ENCODE results near the gene XDH.

The XDH gene

DNA sequence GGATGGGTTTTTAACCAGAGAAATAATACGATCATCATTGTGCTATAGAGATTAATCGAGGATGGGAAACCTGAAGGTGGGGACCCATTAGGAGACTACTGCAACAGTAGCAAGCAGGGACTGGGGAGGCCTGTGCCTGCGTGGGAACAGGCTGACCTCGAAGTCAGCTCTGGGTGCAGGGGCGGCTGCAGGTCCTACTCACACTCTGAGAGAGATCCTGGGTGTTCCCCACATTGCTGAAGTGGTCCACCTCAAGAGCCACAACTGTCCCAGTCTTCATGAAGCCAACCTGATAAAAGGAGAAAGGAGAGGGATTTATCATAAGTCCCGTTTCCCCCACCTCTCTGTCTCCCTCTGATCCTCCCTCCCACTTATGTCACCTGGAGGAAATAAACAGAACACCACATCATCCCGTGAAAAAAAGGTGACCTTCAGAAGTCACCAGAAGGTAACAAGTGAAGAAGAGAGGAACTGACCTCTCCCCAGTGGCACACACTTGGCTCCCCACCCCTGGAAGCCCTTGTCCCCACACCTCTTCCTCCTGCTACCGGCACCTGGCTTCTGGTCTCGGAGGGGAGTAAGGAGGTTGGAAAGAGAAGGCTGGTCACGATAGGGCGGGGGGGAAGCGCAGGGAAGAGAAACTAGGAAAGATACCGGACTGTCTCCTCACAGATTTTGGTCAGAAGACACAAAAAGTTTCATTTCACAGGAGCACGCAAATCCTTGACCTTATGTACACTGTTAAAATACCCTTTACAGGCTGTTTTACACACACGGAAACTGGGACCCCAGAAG lies 50.4 kb downstream of the XDH start:
- DNase-seq: no peak

DNA sequence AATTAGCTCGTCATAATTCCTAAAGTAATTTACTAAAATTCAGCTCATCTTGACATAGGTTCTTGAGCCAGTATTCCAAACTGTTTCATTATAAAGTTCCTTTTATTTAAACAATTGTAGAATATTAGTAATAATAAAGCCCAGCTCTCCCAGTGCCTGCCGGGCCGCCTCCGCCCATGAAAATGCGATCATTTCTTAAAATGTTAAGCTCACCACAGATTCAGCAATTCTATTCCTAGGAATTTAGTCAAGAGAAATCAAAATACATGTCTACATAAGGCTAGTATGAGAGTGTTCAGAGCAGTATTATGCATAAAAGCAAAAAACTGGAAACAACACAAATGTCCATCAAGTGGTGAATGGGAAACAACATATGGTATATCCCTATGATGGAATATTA lies 52.0 kb downstream of the XDH start:
- no peak for DNase-seq

DNA sequence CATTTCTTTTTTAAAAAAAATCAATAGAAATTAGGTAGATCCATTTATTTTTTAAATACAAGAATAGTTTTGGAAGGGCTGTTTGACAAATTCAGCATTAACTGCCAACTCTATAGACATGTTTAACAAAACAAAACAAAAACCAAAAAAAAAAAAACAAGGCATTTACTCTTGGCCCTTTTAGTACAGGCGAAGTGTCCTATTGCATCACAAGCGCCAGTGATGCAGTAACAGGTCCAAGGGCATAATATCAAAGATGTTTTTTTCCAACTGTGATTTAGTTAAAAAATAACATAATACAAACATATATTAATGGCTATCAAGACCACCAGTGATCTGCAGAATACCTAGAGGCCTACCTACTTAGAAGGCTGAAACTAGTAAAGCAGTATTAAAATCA lies 55.3 kb downstream of the XDH start:
- DNase-seq: no peak

- DNase-seq: peak; percentile 25
Measured at GRCh38 chr2:31354837-31355236, 59.7 kb downstream of the XDH start.

DNA sequence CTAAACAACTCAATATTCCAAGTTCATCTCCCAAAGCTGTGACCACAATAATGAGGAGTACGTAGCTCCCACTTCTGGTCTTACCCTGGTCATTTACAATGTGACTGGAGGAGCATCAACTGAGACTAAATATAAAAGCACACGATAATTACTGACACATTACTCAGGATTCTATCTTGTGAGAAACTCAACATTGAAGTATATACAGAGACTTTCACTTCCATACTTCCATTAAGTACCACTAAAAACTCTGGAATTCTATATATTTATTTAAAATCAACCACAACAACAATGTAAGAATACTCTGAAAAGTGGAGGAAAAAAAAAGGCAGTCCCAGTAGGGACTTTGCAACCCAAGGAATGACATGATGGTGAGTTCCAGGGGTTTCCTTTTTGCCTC lies 61.4 kb downstream of the XDH start:
- no peak for DNase-seq

- DNase-seq: no peak
Measured at GRCh38 chr2:31349684-31350083, 64.9 kb downstream of the XDH start.

DNA sequence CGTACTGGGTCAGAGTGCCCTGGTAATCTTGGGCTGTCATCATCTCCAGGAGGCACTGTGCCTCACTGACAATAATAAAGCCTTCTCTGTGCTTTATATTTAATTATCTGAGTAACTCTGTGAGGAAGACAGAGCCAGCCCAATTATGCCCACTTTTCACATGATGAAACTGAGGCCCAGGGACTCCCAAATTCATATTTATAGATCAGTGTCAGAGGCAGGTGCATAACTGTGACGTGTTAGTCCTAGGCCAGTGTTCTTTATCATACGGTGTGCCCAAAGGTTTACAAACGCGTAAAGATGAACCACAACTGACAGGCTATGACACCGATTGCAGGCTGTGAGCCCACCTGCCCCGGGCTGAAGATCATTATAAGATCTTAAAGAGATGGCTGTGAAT lies 65.4 kb downstream of the XDH start:
- no peak for DNase-seq

DNA sequence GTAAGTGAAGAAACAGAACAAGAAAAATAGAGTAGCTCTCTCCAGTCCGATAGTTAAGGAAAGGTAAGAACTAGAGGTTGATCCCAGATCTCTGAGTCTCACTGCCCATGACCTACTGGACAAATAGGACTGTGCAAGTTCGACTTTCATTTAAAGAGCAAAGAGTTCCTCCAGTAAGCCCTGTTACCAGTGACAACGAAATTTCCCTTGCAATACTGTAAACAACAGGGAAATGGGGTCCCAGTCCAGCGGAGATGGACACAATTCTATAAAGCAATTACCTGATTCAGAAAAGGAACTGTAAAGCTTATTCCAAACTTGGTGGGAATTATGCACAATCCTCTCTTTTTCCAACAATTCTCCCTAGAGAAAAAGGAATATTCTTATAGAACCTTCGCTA lies 65.9 kb downstream of the XDH start:
- no peak for DNase-seq

DNA sequence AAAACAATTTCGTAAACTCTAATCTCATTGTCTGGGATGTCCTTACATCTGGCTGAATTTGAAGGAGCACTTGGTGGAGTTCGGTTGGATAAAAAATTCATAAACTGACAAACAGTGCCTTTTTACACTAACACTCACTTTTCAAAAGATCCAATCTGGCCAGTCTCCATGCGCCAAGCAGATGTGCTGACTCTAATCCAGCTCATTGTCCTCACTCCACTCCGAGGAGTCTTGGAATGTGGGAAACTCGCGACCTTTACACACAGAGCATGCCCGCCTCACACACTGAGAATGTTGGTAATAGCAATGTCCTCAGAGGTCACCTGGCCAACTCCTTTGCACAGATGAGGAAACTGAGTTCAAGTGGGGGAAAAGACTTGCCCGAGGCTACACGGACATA lies 66.8 kb downstream of the XDH start:
- peak; percentile 17 for DNase-seq

GRCh38 chr2:31347319-31347718 lies 67.2 kb downstream of the XDH start:
- no peak for DNase-seq

DNA sequence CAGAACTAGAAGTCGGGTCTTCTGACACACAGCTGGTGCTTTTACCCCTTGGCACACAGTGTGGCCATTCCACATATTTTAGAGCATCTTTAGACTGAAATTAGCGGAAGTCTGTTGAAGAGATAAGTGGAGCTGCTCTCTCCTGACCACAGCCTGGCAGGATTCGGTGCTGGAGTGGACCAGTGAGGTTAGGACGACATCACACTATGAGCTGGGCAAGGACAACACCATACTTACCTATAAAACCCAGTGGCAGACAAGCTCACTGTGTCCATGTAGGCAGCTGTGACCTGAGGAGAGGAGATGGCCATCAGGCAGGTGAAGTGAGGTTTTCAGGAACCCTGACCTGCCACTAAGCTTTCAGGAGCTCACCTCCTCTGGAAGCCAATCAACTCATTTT lies 70.1 kb downstream of the XDH start:
- no peak for DNase-seq

- no peak for DNase-seq
Measured at GRCh38 chr2:31341351-31341750, 73.2 kb downstream of the XDH start.

DNA sequence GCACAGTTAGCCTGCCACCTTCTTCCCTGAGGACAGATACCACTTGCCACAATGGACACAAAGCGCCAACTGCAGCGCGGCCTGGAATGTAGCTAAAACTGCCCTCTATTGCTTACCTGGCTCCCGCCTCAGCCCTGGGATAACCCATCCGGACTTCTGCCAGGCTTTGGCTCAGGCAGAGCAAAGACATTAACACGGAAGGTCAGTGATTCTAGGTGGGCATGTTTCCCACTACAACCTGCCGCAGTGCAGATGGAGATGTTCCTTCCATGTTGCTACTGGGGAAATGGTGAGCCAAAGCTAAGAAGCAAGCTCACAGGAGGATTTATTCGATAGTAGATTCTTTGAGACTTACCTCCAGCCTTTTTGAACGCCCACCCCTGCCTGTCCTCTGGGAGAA lies 74.8 kb downstream of the XDH start:
- DNase-seq: no peak

DNA sequence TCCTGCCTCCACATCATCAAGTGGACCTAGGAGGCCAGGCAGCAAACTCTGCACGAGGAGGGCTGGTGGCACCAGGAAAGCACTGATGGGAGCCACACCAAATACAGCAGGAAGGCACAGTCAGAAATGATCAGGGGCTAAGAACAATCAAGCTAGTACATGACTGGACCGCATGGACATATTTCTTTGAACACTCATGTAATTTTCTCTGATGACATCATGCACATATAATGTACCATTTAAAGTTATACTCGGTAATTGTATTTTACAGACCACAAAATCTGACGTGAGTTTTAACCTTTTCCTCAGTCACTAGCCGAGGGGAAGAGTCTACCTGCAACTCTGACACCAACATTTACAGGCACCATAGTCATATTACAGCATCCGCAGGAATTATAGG lies 76.7 kb downstream of the XDH start:
- no peak for DNase-seq

GRCh38 chr2:31337197-31337596 lies 77.3 kb downstream of the XDH start:
- no peak for DNase-seq

DNA sequence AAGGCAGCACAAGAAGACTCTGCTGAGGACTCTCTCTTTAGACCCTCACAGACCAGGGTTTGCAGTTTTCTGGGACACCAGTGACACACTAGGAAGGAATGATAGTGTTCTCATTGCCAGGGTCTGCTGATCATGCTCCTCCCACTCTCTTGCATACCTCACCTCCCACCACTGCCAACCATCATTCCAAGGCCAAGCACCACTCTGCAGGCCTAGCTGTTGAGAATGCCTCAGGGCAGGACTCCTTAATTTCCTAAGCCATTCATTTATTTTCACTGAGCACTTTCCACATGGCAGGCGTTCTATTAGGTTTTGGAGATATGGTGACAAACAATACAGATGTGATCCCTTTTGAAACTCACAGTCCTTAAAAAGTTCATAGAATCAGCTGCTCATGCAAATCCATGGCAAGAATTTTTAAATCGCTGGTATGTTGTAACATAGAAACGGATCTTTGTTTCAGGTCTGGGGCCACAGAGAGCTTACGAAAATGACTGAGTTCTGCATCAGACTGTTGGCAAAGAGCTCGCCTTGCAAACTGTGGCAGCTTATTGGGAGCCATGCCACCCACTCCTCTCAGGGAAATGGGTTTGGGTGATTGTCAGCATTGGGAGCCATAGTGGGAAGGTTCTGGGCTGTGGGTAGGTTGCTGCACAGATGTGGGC lies 78.5 kb downstream of the XDH start:
- DNase-seq: no peak

DNA sequence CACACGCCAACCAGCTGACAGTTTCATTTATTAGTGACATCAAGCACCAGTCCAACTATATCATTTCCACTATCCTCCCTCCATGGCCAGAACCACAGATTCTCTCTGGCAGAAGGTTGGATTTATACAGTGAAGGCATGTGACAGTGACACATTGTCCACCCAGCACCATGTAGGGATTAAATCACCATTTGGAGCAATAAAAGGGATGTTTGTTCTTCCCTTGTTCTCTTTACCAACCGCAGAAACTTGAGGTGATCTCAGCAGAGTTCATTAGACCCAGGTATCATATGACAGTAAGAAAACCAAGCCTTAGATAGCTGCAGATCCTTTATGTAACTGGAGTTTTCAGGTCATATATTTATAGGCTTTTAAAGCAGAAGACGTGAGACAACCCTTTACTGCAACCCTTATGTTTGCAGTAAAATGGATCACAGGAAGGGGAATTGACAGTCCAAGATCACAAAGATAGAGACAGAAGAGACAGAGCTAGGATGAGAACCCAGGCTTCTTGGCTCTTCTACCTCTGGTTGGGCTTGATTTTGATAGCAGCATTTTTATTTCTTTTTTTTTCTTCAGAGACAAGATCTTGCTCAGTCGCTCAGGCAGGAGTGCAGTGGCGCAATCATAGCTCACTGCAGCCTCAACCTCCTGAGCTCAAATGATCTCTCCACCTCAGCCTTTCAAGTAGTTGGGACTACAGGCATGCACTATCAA lies 80.1 kb downstream of the XDH start:
- DNase-seq: no peak

DNA sequence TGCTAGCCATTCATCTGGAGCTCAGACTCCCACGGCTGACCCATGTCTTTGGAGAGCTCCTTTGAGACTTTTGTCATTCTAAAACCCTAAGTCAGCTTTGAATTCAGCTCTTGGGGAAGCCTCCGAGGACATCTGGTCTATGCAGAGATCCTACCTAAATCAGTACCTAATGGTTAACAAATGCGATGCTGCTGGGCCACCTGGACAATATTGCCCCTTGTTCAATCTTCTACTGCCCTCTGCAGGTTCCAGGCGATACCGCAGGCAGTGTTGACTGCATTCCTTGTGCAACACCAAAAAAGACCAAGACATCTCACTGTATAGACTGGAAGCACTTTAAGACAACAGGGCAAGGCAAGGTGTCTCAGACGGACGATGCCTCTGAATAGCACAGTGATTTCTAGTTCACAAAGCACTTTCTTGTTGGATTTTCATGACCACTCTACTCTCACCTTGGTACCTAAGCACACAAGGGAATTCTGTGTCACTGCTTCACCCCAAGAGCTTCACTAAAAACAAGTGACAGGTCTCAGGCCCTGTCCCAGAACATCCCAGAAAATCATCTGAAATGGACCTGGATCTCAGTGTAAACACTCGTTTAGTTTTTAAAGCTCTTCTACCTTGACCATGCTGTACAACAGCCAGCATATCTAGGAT lies 80.9 kb downstream of the XDH start:
- DNase-seq: peak; percentile 94

DNA sequence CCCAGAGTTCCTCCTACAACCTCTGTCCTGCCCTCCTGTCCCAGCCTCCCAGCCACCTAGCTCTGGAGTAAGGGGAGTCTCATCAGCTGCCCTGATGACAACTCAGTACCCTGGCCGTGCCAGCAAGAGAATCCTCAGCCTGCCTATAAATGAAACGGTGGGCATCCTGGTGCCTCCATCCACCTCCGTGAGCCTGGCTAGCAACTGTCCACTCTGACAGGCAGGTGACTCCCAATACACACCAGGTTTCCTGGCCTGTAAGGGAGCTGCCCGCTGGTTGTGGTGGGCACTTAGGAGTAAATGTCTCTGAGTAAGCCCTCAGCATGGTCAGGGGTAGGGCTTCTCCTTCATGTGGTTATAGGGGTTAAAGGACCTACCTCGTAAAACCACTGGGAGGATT lies 81.5 kb downstream of the XDH start:
- DNase-seq: no peak

- DNase-seq: no peak
Measured at GRCh38 chr2:31332521-31332920, 82.0 kb downstream of the XDH start.

GRCh38 chr2:31331156-31331555 lies 83.4 kb downstream of the XDH start:
- DNase-seq: no peak

DNA sequence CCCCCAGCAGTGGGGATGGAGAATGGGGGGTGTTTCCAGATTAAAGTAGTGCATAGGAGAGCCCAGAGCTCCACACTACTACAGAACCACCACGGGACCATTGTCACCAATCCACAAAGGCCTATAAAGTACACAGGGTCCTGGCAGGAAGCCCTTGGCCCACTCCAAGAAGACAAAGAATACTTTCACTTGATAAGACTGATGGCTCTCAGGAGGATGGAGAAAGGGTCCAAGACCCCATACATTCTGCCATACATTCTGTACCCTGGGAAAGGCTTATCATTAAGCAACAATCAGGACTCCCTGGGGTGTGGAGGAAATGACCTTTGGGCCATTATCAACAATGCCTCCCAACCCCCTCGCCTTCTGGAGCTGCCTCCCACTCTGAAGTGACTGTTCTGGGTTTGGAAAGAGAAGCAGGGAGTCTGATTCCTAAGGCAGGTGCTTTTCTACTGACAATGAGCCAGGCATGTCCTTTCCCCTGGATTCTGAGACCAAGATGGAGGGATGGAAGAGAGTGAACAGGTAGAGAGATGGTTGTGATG lies 85.4 kb downstream of the XDH start:
- DNase-seq: no peak

DNA sequence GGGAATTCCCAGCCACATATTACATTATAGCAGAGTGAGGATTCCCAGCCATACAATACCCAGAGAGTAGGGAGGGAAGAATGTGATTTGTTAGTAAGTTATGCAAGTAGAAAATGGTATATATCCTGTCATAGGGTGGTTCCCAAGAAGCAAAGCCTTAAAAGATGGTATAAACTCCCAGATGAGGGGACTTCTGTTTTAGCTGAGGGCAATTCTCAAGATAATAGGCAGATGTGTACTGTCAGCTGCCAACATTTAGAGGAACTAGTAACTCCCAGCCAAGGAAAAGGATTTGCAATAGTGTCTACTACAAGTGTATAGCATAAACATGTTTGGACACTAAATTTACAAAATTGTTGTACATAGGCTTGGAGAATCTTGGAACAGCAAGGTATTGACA lies 86.5 kb downstream of the XDH start:
- no peak for DNase-seq

Data from NCI-H82 (cell line).